ENCODE results near the gene ZNF618. TPM values are rescaled to one million over a fixed set of nuclear protein-coding genes. Genes with fewer than 3 reads are reported as not detected.

ZNF618 gene
- total and polyA plus RNA-seq, 7 donors = 0.92 to 8.0 (median 2.3) TPM

GRCh38 chr9:114051281-114051680 is 175.2 kb downstream of the ZNF618 start:
- no peak for DNase-seq
- H3K9me3 ChIP-seq = no peaks in the 10 kb centered on the region
- 95% methylated on average over 15 of the region's 15 CpGs for WGBS, 2 donors
- TF ChIP-seq POLR2AphosphoS5 (IDR thresholded peaks at IDR 0.05) = no peak
- TF ChIP-seq CTCF (IDR thresholded peaks at IDR 0.05) = no peak
- TF ChIP-seq POLR2A (IDR thresholded peaks at IDR 0.05) = no peak
- peaks cover 0 to 22% (median 1%) of the 10 kb centered on the region in 4 donors for H3K36me3 ChIP-seq
- no peaks in the 10 kb centered on the region for H3K27me3 ChIP-seq
- no peak overlapping the region for H3K4me3 ChIP-seq
- no peaks in the 10 kb centered on the region for H3K4me1 ChIP-seq
- no peak overlapping the region for H3K27ac ChIP-seq
- intact Hi-C loops (cut with DNase I) = no loop called here

- 88 to 89% methylated on average over 7 of the region's 7 CpGs for WGBS, 2 donors
- TF ChIP-seq POLR2AphosphoS5 (IDR thresholded peaks at IDR 0.05) = no peak
- Histone ChIP-seq H3K36me3 (peaks cover 0 to 22% (median 1%) of the 10 kb centered on the region in 4 donors), H3K4me3 (no peak overlapping the region), H3K27ac (no peak overlapping the region), H3K27me3 (no peaks in the 10 kb centered on the region), H3K4me1 (no peaks in the 10 kb centered on the region), H3K9me3 (no peaks in the 10 kb centered on the region)
- no peak for DNase-seq
- intact Hi-C loops (cut with DNase I) = no loop called here
Measured at GRCh38 chr9:114051706-114052105, 175.6 kb downstream of the ZNF618 start.

GRCh38 chr9:114053246-114054005 is 177.3 kb downstream of the ZNF618 start:
- Histone ChIP-seq H3K9me3 (no peaks in the 10 kb centered on the region), H3K4me1 (no peaks in the 10 kb centered on the region), H3K27ac (no peak overlapping the region), H3K27me3 (no peaks in the 10 kb centered on the region), H3K36me3 (peaks cover 0 to 21% (median 1%) of the 10 kb centered on the region in 4 donors), H3K4me3 (no peak overlapping the region)
- TF ChIP-seq POLR2AphosphoS5 (IDR thresholded peaks at IDR 0.05) = no peak
- TF ChIP-seq CTCF (IDR thresholded peaks at IDR 0.05) = no peak
- TF ChIP-seq POLR2A (IDR thresholded peaks at IDR 0.05) = no peak
- TF ChIP-seq EP300 (IDR thresholded peaks at IDR 0.05) = no peak
- DNase-seq = no peak
- intact Hi-C loops (cut with DNase I) = no loop called here
- 59 to 80% methylated on average over 8 of the region's 8 CpGs for WGBS, 2 donors

GRCh38 chr9:114054191-114054690 is 178.1 kb downstream of the ZNF618 start:
- no peak for TF ChIP-seq POLR2AphosphoS5 (IDR thresholded peaks at IDR 0.05)
- TF ChIP-seq POLR2A (IDR thresholded peaks at IDR 0.05) = no peak
- no peak for TF ChIP-seq CTCF (IDR thresholded peaks at IDR 0.05)
- TF ChIP-seq EP300 (IDR thresholded peaks at IDR 0.05) = no peak
- H3K4me3 ChIP-seq = no peak overlapping the region
- DNase-seq = no peak
- 78 to 91% methylated on average over 10 of the region's 10 CpGs for WGBS, 2 donors
- intact Hi-C loops (cut with DNase I) = no loop called here
- no peaks in the 10 kb centered on the region for H3K4me1 ChIP-seq
- H3K27ac ChIP-seq = no peak overlapping the region
- H3K27me3 ChIP-seq = no peaks in the 10 kb centered on the region
- H3K9me3 ChIP-seq = no peaks in the 10 kb centered on the region
- peaks cover 0 to 13% (median 0%) of the 10 kb centered on the region in 4 donors for H3K36me3 ChIP-seq

GRCh38 chr9:114055061-114055460 is 179.0 kb downstream of the ZNF618 start:
- H3K4me3 ChIP-seq = no peak overlapping the region
- no peak for DNase-seq
- no peaks in the 10 kb centered on the region for H3K27me3 ChIP-seq
- H3K36me3 ChIP-seq = peaks cover 0 to 4% (median 0%) of the 10 kb centered on the region in 4 donors
- no peak overlapping the region for H3K27ac ChIP-seq
- WGBS, 2 donors = 93 to 94% methylated on average over 18 of the region's 18 CpGs
- TF ChIP-seq POLR2AphosphoS5 (IDR thresholded peaks at IDR 0.05) = no peak
- TF ChIP-seq CTCF (IDR thresholded peaks at IDR 0.05) = no peak
- no peak for TF ChIP-seq EP300 (IDR thresholded peaks at IDR 0.05)
- no peak for TF ChIP-seq POLR2A (IDR thresholded peaks at IDR 0.05)
- no peaks in the 10 kb centered on the region for H3K9me3 ChIP-seq
- intact Hi-C loops (cut with DNase I) = no loop called here
- no peaks in the 10 kb centered on the region for H3K4me1 ChIP-seq
